COLO668 (cell line): Measurements from ENCODE around the gene S1PR2.
"Not testable (repeated sequence)": the region's sequence is repeated elsewhere in the genome, so short reads cannot be mapped to it uniquely, and the experiment has no call there.

ENCODE experiments used
- DNase-seq: peaks from one replicate; lab custom pipeline; 2025; ENCODE audit not compliant: unreplicated experiment; lab: John Stamatoyannopoulos, UW

Gene S1PR2

GRCh38 chr19:10192922-10193321 is 38.2 kb downstream of the S1PR2 start:
- no peak for DNase-seq

GRCh38 chr19:10191347-10191746 is 39.8 kb downstream of the S1PR2 start:
- DNase-seq, result no peak

- DNase-seq, result no peak
Observed at GRCh38 chr19:10190026-10190425, 41.1 kb downstream of the S1PR2 start.

DNA sequence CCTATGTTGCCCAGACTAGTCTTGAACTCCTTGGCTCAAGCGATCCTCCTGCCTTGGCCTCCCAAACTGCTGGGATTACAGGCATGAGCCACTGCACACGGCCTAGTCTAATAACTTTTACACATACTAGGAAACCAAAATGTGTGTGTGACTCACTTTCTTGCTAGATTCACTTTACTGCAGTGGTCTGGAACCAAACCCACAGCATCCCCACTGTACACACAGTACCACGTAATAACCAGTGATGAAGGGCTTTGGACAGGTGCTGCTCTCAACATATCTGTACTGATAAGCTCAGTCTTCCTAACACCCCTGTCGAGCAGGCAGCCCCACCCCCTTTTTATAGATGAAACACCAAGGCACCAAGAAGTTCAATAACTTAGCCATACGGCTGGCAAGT is 41.5 kb downstream of the S1PR2 start:
- DNase-seq, result no peak

DNA sequence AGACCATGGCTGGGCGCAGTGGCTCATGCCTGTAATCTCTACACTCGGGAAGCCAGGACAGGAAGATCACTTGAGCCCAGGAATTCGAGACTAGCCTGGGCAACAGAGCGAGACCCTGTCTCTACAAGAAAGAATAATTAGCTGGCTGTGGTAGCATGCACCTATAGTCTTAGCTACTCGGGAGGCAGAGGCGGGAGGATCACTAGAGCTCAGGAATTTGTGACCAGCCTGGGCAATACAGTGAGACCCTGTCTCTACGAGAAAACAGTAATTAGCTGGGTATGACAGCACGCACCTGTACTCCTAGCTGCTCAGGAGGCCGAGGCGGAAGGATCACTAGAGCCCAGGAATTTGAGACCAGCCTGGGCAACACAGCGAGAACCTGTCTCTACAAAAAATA is 43.8 kb downstream of the S1PR2 start:
- DNase-seq, result no peak

- DNase-seq, result no peak
Observed at GRCh38 chr19:10184636-10185035, 46.5 kb downstream of the S1PR2 start.

DNA sequence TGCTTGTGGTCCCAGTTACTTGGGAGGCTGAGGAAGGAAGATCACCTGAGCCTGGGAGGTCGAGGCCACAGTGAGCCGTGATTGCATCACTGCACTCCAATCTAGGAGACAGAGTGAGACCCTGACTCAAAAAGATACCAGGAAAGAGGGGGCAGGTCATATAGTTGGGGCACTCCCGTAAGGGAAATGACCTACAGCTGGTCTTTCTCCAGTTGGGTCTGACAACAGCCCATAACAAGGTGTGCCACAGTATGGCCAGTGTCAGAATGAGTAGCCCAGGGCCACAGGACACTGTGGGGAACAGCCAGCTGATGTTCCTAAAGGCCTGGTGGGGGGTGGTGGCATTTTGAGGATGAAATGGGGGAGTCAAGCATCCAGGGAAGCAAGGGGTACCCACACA is 47.2 kb downstream of the S1PR2 start:
- DNase-seq, result no peak

DNA sequence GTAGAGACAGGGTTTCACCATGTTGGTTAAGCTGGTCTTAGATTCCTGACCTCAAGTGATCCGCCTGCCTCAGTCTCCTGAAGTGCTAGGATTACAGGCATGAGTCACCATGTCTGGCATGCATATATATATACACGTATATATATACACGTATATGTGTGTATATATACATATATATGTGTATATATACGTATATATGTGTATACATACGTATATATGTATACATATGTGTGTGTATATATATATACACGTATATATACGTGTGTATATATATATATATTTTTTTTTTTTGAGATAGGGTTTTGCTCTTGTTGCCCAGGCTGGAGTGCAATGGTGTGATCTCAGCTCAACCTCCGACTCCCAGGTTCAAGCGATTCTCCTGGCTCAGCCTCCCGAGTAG is 48.3 kb downstream of the S1PR2 start:
- no peak for DNase-seq

DNA sequence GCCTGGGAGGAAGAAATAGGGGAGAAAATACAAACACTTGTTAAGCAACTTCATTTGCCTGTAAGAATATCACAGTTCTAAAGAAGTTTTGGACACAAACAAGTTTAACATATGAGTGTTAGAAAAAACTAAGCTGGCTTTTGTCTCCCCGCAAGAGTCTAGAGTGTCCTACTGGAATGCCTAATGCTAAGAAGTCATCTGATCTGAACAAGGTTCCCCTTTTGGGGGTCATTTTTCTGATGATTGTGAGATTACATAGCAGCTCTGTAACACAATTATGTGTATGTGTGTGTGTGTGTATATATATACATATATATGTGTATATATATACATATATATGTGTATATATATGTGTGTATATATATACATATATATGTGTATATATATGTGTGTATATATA is 49.1 kb downstream of the S1PR2 start:
- no peak for DNase-seq

- DNase-seq, result no peak
Observed at GRCh38 chr19:10180459-10180858, 50.7 kb downstream of the S1PR2 start.

- DNase-seq, result not testable (repeated sequence)
Observed at GRCh38 chr19:10180024-10180423, 51.1 kb downstream of the S1PR2 start.

GRCh38 chr19:10173527-10173926 is 57.6 kb downstream of the S1PR2 start:
- DNase-seq, result no peak
